ENCODE data around the gene NPR3. TPM values are rescaled to one million over a fixed set of nuclear protein-coding genes. Genes with fewer than 3 reads are reported as not detected.

The NPR3 gene
- total RNA-seq, 2 experiments from 2014 or later = 0.05 to 0.16 TPM

DNA sequence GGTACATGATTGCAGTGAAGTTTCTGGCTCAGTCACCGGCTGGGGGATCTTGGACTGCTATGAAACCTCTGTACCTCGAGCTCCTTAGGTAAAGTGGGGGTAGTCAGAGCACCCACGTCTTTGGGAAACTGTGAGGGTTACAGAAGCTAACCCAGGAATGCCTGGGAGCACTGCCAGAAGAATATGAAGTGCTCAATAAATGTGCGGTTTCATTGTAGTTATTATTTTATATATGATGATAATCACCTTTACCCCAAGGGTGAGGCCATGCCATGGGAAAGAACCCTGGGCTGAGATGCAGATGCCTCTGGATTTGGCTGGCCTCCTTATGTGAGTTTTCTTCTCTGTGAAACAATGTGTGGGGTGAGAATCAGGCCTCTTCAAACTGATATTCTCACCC is 3.7 kb downstream of the NPR3 start:
- POLR2A ChIA-PET = no interaction called here
- TF ChIP-seq, protein P1, sequence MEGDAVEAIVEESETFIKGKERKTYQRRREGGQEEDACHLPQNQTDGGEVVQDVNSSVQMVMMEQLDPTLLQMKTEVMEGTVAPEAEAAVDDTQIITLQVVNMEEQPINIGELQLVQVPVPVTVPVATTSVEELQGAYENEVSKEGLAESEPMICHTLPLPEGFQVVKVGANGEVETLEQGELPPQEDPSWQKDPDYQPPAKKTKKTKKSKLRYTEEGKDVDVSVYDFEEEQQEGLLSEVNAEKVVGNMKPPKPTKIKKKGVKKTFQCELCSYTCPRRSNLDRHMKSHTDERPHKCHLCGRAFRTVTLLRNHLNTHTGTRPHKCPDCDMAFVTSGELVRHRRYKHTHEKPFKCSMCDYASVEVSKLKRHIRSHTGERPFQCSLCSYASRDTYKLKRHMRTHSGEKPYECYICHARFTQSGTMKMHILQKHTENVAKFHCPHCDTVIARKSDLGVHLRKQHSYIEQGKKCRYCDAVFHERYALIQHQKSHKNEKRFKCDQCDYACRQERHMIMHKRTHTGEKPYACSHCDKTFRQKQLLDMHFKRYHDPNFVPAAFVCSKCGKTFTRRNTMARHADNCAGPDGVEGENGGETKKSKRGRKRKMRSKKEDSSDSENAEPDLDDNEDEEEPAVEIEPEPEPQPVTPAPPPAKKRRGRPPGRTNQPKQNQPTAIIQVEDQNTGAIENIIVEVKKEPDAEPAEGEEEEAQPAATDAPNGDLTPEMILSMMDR (IDR thresholded peaks at IDR 0.05) = no peak
- peaks cover 2% of the 10 kb centered on the region for H3K9me3 Mint-ChIP-seq
- peaks cover 49% of the 10 kb centered on the region for H3K27me3 Mint-ChIP-seq
- DNase-seq (no peak), ATAC-seq (no peak)
- intact Hi-C loops (cut with micrococcal nuclease) = no loop called here
- CTCF ChIA-PET = no interaction called here
- peaks cover 26% of the 10 kb centered on the region for H3K4me1 Mint-ChIP-seq (ENCODE audit: low read depth)
- no peak overlapping the region for H3K4me3 Mint-ChIP-seq
- H3K27ac Mint-ChIP-seq = no peak overlapping the region
- no peaks in the 10 kb centered on the region for H3K36me3 Mint-ChIP-seq (ENCODE audit: low read depth)

GRCh38 chr5:32720300-32720699 is 9.2 kb downstream of the NPR3 start:
- Mint-ChIP-seq H3K4me3 (no peak overlapping the region), H3K9me3 (peaks cover 2% of the 10 kb centered on the region), H3K36me3 (ENCODE audit: low read depth) (no peaks in the 10 kb centered on the region), H3K27ac (no peak overlapping the region), H3K27me3 (peaks cover 13% of the 10 kb centered on the region), H3K4me1 (ENCODE audit: low read depth) (no peaks in the 10 kb centered on the region)
- POLR2A ChIA-PET = no interaction called here
- ATAC-seq = no peak
- DNase-seq = no peak
- intact Hi-C loops (cut with micrococcal nuclease) = no loop called here
- CTCF ChIA-PET = no interaction called here
- TF ChIP-seq, protein P1 (IDR thresholded peaks at IDR 0.05) = no peak

DNA sequence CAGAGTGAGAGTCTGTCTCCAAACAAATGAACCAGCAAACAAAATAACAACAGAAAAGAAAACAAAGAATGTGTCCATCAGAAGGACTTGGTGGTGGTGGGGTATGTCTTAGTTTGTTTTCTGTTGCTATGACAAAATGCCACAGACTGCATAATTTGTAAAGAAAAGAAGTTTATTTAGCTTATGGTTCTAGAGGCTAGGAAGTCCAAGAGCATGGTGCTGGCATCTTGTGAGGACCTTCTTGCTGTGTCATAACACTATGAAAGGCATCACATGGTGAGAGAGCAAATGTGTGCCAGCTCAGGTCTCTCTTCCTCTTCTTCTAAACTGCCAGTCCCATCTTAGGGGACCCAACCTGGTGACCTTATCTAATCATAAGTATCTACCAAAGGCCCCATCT is 10.5 kb downstream of the NPR3 start:
- Mint-ChIP-seq H3K4me1 (ENCODE audit: low read depth) (peaks cover 2% of the 10 kb centered on the region), H3K36me3 (ENCODE audit: low read depth) (no peaks in the 10 kb centered on the region), H3K27ac (no peak overlapping the region), H3K4me3 (no peak overlapping the region), H3K9me3 (peaks cover 2% of the 10 kb centered on the region), H3K27me3 (peaks cover 13% of the 10 kb centered on the region)
- DNase-seq = no peak
- no peak for ATAC-seq
- CTCF ChIA-PET = no interaction called here
- POLR2A ChIA-PET = no interaction called here
- TF ChIP-seq, protein P1 (IDR thresholded peaks at IDR 0.05) = no peak
- intact Hi-C loops (cut with micrococcal nuclease) = no loop called here

DNA sequence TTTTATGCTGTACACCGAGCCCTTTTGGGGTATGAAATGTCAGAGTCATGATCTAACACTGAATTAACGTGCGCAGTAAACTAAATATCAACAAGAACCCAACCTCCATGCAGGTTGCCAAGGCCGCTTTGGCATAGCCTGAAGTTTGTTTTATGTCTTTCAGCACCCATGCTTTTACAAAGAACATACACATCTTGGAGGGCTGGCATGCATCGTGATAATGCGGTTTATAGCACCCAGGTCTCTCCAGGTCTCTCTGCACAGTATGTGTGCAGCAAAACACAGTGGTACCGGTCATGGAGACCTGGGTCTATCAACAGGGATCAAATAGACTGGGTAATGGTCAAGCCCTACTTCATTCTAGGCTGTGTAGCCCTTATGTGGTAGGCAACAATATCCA is 11.8 kb downstream of the NPR3 start:
- Mint-ChIP-seq H3K4me1 (ENCODE audit: low read depth) (peaks cover 2% of the 10 kb centered on the region), H3K4me3 (no peak overlapping the region), H3K9me3 (peaks cover 2% of the 10 kb centered on the region), H3K27me3 (peaks cover 4% of the 10 kb centered on the region), H3K36me3 (ENCODE audit: low read depth) (no peaks in the 10 kb centered on the region), H3K27ac (no peak overlapping the region)
- intact Hi-C loops (cut with micrococcal nuclease) = no loop called here
- ChIA-PET CTCF (no interaction called here), POLR2A (no interaction called here)
- TF ChIP-seq, protein P1 (IDR thresholded peaks at IDR 0.05) = no peak
- DNase-seq = no peak
- no peak for ATAC-seq

GRCh38 chr5:32724526-32724925 is 13.4 kb downstream of the NPR3 start:
- POLR2A ChIA-PET = interaction anchor here (0.6 kb wide), 1 partner anchor 661 kb away, joined by 3 read pairs; no protein-coding TSS in a partner anchor

More at GRCh38 chr5:32724526-32724925, 13.4 kb downstream of the NPR3 start:
- no peak overlapping the region for H3K27ac Mint-ChIP-seq
- intact Hi-C loops (cut with micrococcal nuclease) = no loop called here
- H3K36me3 Mint-ChIP-seq (ENCODE audit: low read depth) = no peaks in the 10 kb centered on the region
- CTCF ChIA-PET = no interaction called here
- no peak overlapping the region for H3K4me3 Mint-ChIP-seq
- no peak for DNase-seq
- TF ChIP-seq, protein P1 (IDR thresholded peaks at IDR 0.05) = no peak
- no peak for ATAC-seq
- no peaks in the 10 kb centered on the region for H3K9me3 Mint-ChIP-seq
- peaks cover 2% of the 10 kb centered on the region for H3K4me1 Mint-ChIP-seq (ENCODE audit: low read depth)
- H3K27me3 Mint-ChIP-seq = peaks cover 3% of the 10 kb centered on the region
